DOHH2 (cell line): Measurements from ENCODE around the gene EIF3B.

Source experiments
- CTCF ChIP-seq: fragments of 200-600 bp; sonication (generic); IDR thresholded peaks from one replicate; pipeline ENCODE4 v1.5.1; 2014; ENCODE audit warnings: antibody characterized with exemption, mild to moderate bottlenecking, low read depth, low read length; ENCODE audit not compliant: poor library complexity, severe bottlenecking
- EZH2phosphoT487 ChIP-seq: fragments of 200-600 bp; sonication (generic); IDR thresholded peaks from 2 replicates; pipeline ENCODE4 v1.6.1; 2017; ENCODE audit warnings: borderline replicate concordance, mild to moderate bottlenecking, antibody characterized with exemption, low read length, moderate library complexity, mixed read lengths

- no peak for TF ChIP-seq CTCF
- no peak for TF ChIP-seq EZH2phosphoT487
These were observed 27.7 kb upstream of the EIF3B start for GRCh38 chr7:2326951-2327350.
